ENCODE results near the gene ECSCR. TPM values are rescaled to one million over a fixed set of nuclear protein-coding genes. Genes with fewer than 3 reads are reported as not detected.

Gene ECSCR
- polyA plus RNA-seq, 1 donor from 2014 or later, result not detected

GRCh38 chr5:139456776-139457175 lies 5.8 kb downstream of the ECSCR start:
- Histone ChIP-seq H3K4me3 (ENCODE audit: low read length) (no peak overlapping the region), H3K27me3 (ENCODE audit: insufficient read depth, low read depth, low read length) (no peaks in the 10 kb centered on the region), H3K36me3 (ENCODE audit: insufficient read depth, low read length) (no peaks in the 10 kb centered on the region), H3K4me2 (ENCODE audit: low read length) (no peak overlapping the region), H3K9me3 (ENCODE audit: low read length) (no peaks in the 10 kb centered on the region), H3K79me2 (replicated peaks; ENCODE audit: insufficient read depth, low read length) (no peaks in the 10 kb centered on the region), H3K9ac (ENCODE audit: low read length) (no peak overlapping the region), H3K27ac (ENCODE audit: low read length) (no peak overlapping the region), H2AFZ (ENCODE audit: low read depth, low read length) (no peak overlapping the region), H4K20me1 (ENCODE audit: insufficient read depth) (no peaks in the 10 kb centered on the region), H3F3A (ENCODE audit: insufficient read depth, low read length, poor library complexity, severe bottlenecking) (no peaks in the 10 kb centered on the region), H3K9me2 (ENCODE audit: insufficient read depth, low read length) (no peaks in the 10 kb centered on the region)
- TF ChIP-seq CTCF (IDR thresholded peaks at IDR 0.05; ENCODE audit: poor library complexity, severe bottlenecking) (no peak), RAD21 (conservative IDR thresholded peaks at IDR 0.05) (no peak), EZH2 (IDR thresholded peaks at IDR 0.05; ENCODE audit: borderline replicate concordance, insufficient read depth, low read length, poor library complexity, severe bottlenecking) (no peak), SMC3 (conservative IDR thresholded peaks at IDR 0.05; ENCODE audit: poor library complexity) (no peak), EP300 (conservative IDR thresholded peaks at IDR 0.05; ENCODE audit: poor library complexity, severe bottlenecking) (no peak), MXI1 (conservative IDR thresholded peaks at IDR 0.05; ENCODE audit: poor library complexity, severe bottlenecking) (no peak), POLR2AphosphoS5 (IDR thresholded peaks at IDR 0.05) (no peak), TAF1 (IDR thresholded peaks at IDR 0.05; ENCODE audit: low read depth) (no peak)
- TF ChIP-seq, protein P1, sequence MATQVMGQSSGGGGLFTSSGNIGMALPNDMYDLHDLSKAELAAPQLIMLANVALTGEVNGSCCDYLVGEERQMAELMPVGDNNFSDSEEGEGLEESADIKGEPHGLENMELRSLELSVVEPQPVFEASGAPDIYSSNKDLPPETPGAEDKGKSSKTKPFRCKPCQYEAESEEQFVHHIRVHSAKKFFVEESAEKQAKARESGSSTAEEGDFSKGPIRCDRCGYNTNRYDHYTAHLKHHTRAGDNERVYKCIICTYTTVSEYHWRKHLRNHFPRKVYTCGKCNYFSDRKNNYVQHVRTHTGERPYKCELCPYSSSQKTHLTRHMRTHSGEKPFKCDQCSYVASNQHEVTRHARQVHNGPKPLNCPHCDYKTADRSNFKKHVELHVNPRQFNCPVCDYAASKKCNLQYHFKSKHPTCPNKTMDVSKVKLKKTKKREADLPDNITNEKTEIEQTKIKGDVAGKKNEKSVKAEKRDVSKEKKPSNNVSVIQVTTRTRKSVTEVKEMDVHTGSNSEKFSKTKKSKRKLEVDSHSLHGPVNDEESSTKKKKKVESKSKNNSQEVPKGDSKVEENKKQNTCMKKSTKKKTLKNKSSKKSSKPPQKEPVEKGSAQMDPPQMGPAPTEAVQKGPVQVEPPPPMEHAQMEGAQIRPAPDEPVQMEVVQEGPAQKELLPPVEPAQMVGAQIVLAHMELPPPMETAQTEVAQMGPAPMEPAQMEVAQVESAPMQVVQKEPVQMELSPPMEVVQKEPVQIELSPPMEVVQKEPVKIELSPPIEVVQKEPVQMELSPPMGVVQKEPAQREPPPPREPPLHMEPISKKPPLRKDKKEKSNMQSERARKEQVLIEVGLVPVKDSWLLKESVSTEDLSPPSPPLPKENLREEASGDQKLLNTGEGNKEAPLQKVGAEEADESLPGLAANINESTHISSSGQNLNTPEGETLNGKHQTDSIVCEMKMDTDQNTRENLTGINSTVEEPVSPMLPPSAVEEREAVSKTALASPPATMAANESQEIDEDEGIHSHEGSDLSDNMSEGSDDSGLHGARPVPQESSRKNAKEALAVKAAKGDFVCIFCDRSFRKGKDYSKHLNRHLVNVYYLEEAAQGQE (IDR thresholded peaks at IDR 0.05; ENCODE audit: borderline replicate concordance), result no peak

GRCh38 chr5:139454568-139455290 lies 7.8 kb downstream of the ECSCR start:
- H3K4me2 ChIP-seq (ENCODE audit: low read length), result no peak overlapping the region
- no peaks in the 10 kb centered on the region for H3K9me3 ChIP-seq (ENCODE audit: low read length)
- no peaks in the 10 kb centered on the region for H3K36me3 ChIP-seq (ENCODE audit: insufficient read depth, low read length)
- H3K27ac ChIP-seq (ENCODE audit: low read length), result no peak overlapping the region
- H3K9ac ChIP-seq (ENCODE audit: low read length), result no peak overlapping the region
- H3K79me2 ChIP-seq (replicated peaks; ENCODE audit: insufficient read depth, low read length), result no peaks in the 10 kb centered on the region
- no peak overlapping the region for H2AFZ ChIP-seq (ENCODE audit: low read depth, low read length)
- H3K4me3 ChIP-seq (ENCODE audit: low read length), result no peak overlapping the region
- no peaks in the 10 kb centered on the region for H3K9me2 ChIP-seq (ENCODE audit: insufficient read depth, low read length)
- TF ChIP-seq RAD21 (conservative IDR thresholded peaks at IDR 0.05) (no peak), EZH2 (IDR thresholded peaks at IDR 0.05; ENCODE audit: borderline replicate concordance, insufficient read depth, low read length, poor library complexity, severe bottlenecking) (no peak), TAF1 (IDR thresholded peaks at IDR 0.05; ENCODE audit: low read depth) (no peak), MXI1 (conservative IDR thresholded peaks at IDR 0.05; ENCODE audit: poor library complexity, severe bottlenecking) (no peak), CTCF (IDR thresholded peaks at IDR 0.05; ENCODE audit: poor library complexity, severe bottlenecking) (no peak), SMC3 (conservative IDR thresholded peaks at IDR 0.05; ENCODE audit: poor library complexity) (no peak), EP300 (conservative IDR thresholded peaks at IDR 0.05; ENCODE audit: poor library complexity, severe bottlenecking) (no peak), POLR2AphosphoS5 (IDR thresholded peaks at IDR 0.05) (no peak)
- TF ChIP-seq, protein P1 (IDR thresholded peaks at IDR 0.05; ENCODE audit: borderline replicate concordance), result no peak
- H3F3A ChIP-seq (ENCODE audit: insufficient read depth, low read length, poor library complexity, severe bottlenecking), result no peaks in the 10 kb centered on the region
- H4K20me1 ChIP-seq (ENCODE audit: insufficient read depth), result no peaks in the 10 kb centered on the region
- H3K27me3 ChIP-seq (ENCODE audit: insufficient read depth, low read depth, low read length), result no peaks in the 10 kb centered on the region

Measured in neural cell (in vitro differentiated cells).